Skeletal muscle satellite cell (primary cell): ENCODE results near the gene RUFY4.

Source experiments
- H3K27me3 ChIP-seq: 2 replicates; pipeline ENCODE4 v1.7.0; 2013; ENCODE audit warnings: low read length; ENCODE audit not compliant: control insufficient read depth, insufficient read depth
- H3K36me3 ChIP-seq: 2 replicates; pipeline ENCODE4 v1.7.0; 2013; ENCODE audit warnings: mild to moderate bottlenecking, control low read depth, low read length; ENCODE audit not compliant: insufficient read depth
- H3K4me1 ChIP-seq: 2 replicates; pipeline ENCODE4 v1.7.0; 2013; ENCODE audit warnings: low read length; ENCODE audit not compliant: control insufficient read depth, insufficient read depth
- H3K4me2 ChIP-seq: 2 replicates; pipeline ENCODE4 v1.7.0; 2013; ENCODE audit warnings: mild to moderate bottlenecking, low read length
- H3K4me3 ChIP-seq: 2 replicates; pipeline ENCODE4 v1.7.0; 2013; ENCODE audit warnings: low read length
- H3K9ac ChIP-seq: 2 replicates; pipeline ENCODE4 v1.7.0; 2013; ENCODE audit warnings: mild to moderate bottlenecking, low read depth, low read length, moderate library complexity
- H3K9me3 ChIP-seq: replicated peaks from 2 replicates; pipeline ENCODE4 v1.7.0; 2013; ENCODE audit warnings: mild to moderate bottlenecking, control low read depth, low read length

The RUFY4 gene

DNA sequence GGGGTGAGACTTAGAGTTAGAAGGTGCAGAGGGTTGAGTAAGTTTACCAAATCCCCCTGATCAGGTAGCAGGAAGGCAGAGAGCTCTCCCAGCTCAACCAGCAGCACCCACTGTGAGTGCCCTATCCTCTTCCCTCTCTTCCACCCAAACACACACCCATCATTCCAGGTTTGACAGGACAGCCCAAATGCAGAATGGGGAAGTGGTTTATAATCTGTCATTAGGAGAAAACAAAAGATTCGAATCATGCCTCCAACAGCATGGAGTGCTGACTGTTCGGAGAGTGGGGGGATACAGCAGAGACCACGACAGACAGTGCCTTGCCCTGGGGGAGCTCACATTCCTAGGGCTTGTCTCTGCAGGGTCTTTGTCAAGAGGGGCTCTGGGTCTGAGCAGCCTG lies 68.5 kb downstream of the RUFY4 start:
- no peak overlapping the region for H3K4me3 ChIP-seq
- no peak overlapping the region for H3K9ac ChIP-seq
- no peaks in the 10 kb centered on the region for H3K9me3 ChIP-seq
- no peaks in the 10 kb centered on the region for H3K36me3 ChIP-seq
- H3K4me1 ChIP-seq, result no peaks in the 10 kb centered on the region
- H3K4me2 ChIP-seq, result no peak overlapping the region
- peaks cover 56% of the 10 kb centered on the region for H3K27me3 ChIP-seq

DNA sequence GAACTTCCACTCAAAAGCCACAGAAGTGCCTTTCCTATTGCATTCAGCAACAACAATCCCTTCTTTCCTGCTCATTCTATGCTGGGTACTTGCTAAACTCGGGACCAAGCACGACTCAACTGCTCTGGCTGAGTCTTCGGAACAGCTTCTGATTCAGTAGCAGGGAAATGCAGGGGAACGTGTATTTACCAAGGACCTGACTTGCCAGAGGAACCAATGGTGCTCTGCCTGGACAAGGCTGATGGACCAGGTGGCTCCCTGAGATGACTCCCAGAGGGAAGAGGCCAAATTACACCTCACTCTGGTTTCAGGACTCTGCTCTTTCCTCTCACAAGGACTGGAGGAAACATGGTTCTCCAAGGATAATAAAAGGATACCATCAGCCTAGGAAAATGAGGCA lies 69.0 kb downstream of the RUFY4 start:
- H3K36me3 ChIP-seq, result no peaks in the 10 kb centered on the region
- H3K9me3 ChIP-seq, result no peaks in the 10 kb centered on the region
- no peaks in the 10 kb centered on the region for H3K4me1 ChIP-seq
- peaks cover 59% of the 10 kb centered on the region for H3K27me3 ChIP-seq
- no peak overlapping the region for H3K4me2 ChIP-seq
- no peak overlapping the region for H3K9ac ChIP-seq
- no peak overlapping the region for H3K4me3 ChIP-seq
